Lower lobe of right lung (tissue), 2 donors: ENCODE data around the gene NRP1. TPM values are rescaled to one million over a fixed set of nuclear protein-coding genes. Genes with fewer than 3 reads are reported as not detected.
A peak's percentile ranks its signal among the peaks of the same experiment; 100 is the strongest.

ENCODE experiments used
- ATAC-seq, 2 donors: fragments of 200-7000 bp; cut with Tn5 transposase; one replicate each; pipeline ENCODE4 v1.9.1; 2020 to 2022; ENCODE audit warnings: mild to moderate bottlenecking in 2 of 2, moderate library complexity in 2 of 2
- DNase-seq: peaks from one replicate; pipeline ENCODE4 v3.0.0-alpha.2; 2020
- H3K27ac ChIP-seq: fragments of 200-600 bp; one replicate; pipeline ENCODE4 v1.8.0; 2022
- H3K27me3 ChIP-seq: fragments of 200-600 bp; one replicate; pipeline ENCODE4 v1.8.0; 2022; ENCODE audit warnings: low read depth
- H3K36me3 ChIP-seq: fragments of 200-600 bp; one replicate; pipeline ENCODE4 v1.8.0; 2022; ENCODE audit warnings: mild to moderate bottlenecking
- H3K4me1 ChIP-seq: fragments of 200-600 bp; one replicate; pipeline ENCODE4 v1.8.0; 2022
- H3K4me3 ChIP-seq: fragments of 200-600 bp; one replicate; pipeline ENCODE4 v1.8.0; 2022; ENCODE audit warnings: mild to moderate bottlenecking
- H3K9me3 ChIP-seq: fragments of 200-600 bp; one replicate; pipeline ENCODE4 v1.8.0; 2022
- intact Hi-C: fragments of 100-400 bp; cut with DNase I; formaldehyde crosslinking; loops from one replicate; pipeline ENCODE4 v1.11.0; 2022
- total RNA-seq: library from RNA; stranded (reverse); fragmentation: NEBNext Ultra II Directional; extraction: Animal tissue kit (Norgen Biotek cat#: 25700); gene quantifications from one replicate; pipeline ENCODE4 v1.2.1, GENCODE V29; 2021
- TF ChIP-seq, protein P1 (sequence below): fragments of 200-600 bp; IDR thresholded peaks from one replicate; pipeline ENCODE4 v1.8.0; 2022; ENCODE audit warnings: antibody characterized with exemption, mild to moderate bottlenecking
- donor health status: DM: no; HTN: yes; CAD: no; lungs with severe emphysema.

The NRP1 gene
- total RNA-seq, 1 donor from 2014 or later, result 127 TPM

DNA sequence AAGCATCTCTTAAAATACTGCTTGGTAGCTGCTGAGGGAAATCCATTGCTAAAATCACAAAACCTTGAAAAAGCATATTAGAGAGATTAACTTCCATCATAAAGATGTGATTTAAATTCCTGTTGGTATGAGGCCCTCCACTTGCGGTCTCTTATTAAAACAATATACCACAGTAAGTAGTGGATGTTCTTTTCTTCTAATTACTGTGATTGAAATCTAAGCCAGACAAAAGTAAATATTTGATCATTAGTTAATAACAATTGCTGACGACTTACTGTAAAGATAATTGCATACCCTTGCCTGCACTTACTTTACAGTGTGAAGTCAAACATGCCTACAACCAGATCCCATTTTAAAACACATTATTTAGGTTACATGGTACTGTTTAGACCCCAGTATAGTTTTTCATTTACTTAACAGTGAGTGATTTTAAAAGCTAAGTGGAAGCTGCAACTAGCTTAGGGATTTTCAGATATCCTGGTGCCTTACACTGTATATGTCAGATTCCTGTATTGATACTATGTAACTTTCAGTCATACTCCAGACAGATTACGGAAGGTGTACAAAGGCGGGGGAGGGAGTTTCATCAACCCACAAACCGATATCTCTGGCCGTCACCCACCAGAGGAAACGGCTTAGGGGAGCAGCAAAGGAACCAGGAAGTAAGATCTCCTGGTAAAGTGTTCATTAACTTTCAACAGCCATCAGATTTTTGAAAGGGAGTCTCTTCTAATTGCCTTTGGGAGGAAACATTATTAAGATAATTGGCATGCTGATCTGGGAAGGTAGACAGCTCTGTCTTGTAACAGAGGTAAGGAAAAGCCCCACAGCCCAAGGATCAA lies 986 bp downstream of the NRP1 start:
- Histone ChIP-seq H3K27ac (peak overlapping the region; percentile 93), H3K36me3 (peaks cover 14% of the 10 kb centered on the region), H3K9me3 (no peaks in the 10 kb centered on the region), H3K4me3 (peak overlapping the region; percentile 79), H3K4me1 (peaks cover 44% of the 10 kb centered on the region), H3K27me3 (no peaks in the 10 kb centered on the region)
- TF ChIP-seq, protein P1, sequence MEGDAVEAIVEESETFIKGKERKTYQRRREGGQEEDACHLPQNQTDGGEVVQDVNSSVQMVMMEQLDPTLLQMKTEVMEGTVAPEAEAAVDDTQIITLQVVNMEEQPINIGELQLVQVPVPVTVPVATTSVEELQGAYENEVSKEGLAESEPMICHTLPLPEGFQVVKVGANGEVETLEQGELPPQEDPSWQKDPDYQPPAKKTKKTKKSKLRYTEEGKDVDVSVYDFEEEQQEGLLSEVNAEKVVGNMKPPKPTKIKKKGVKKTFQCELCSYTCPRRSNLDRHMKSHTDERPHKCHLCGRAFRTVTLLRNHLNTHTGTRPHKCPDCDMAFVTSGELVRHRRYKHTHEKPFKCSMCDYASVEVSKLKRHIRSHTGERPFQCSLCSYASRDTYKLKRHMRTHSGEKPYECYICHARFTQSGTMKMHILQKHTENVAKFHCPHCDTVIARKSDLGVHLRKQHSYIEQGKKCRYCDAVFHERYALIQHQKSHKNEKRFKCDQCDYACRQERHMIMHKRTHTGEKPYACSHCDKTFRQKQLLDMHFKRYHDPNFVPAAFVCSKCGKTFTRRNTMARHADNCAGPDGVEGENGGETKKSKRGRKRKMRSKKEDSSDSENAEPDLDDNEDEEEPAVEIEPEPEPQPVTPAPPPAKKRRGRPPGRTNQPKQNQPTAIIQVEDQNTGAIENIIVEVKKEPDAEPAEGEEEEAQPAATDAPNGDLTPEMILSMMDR, result no peak
- ATAC-seq (peak in 1 of 2 donors; percentile 5), DNase-seq (no peak)
- intact Hi-C loops, result loop anchor here (5.0 kb wide), 1 partner anchor 1304 kb away; no protein-coding TSS in a partner anchor

DNA sequence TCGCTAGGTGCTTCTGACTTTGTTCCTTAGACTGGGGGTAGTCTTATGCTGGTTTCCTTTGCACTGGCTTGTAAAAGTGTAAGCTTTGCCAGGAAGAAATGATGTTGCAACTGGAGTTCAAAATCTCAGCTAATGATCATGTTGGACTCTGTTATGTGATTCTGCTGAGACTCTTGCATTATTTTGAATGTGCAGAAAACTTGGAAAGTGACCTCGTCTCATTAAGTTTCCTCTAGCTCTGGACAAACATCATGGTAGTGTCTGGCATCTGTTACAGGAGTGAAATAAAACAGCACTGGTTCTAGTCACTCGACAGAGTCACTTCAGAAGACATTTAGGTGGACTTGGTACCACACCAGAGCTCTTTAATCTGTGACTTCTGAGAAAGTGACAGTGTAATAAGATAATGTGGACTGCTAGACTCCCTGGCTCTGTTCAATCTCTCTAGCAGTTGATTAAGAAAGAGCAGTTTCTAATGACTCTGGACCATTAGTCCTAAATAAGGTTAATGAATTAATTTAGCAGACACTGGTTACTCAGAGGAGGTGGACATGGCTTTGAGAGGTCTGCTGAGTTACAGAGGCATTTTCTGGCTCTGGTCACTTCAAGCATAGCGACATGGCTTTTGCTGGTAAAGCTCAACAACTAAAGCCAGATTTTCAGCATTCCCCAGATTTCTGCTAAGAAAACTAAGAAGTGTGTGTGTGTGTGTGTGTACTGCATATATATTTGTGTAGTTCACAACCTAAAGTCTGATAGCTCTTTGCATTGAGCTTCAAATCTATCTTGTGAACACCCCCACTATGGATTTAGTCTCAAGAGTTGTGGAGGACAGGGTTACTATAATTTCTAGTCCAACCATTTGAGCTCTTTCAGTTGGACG lies 2.0 kb downstream of the NRP1 start:
- intact Hi-C loops, result loop anchor here (5.0 kb wide), 1 partner anchor 1305 kb away; no protein-coding TSS in a partner anchor
- ATAC-seq, result no peak
- Histone ChIP-seq H3K9me3 (no peaks in the 10 kb centered on the region), H3K27me3 (no peaks in the 10 kb centered on the region), H3K4me1 (peaks cover 55% of the 10 kb centered on the region), H3K4me3 (peak overlapping the region; percentile 79), H3K27ac (peak overlapping the region; percentile 93), H3K36me3 (peaks cover 14% of the 10 kb centered on the region)
- no peak for DNase-seq
- TF ChIP-seq, protein P1, result no peak

DNA sequence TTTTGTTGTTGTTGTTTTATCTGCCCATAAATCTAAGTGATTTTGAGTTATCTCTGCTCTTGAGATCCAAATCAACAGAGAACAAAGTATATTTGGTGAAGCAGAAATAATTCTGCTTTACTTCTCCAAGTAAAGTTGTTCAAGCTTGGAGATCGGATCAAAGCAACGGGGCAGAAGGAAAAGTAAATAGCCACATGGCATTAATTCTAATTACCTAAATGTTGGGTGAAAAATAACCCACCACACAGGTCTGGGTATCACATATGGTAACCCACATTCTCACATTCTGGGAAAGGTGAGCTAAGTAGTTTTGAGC lies 3.1 kb downstream of the NRP1 start:
- Histone ChIP-seq H3K27ac (peak overlapping the region; percentile 48), H3K4me1 (peaks cover 54% of the 10 kb centered on the region), H3K36me3 (peaks cover 14% of the 10 kb centered on the region), H3K9me3 (no peaks in the 10 kb centered on the region), H3K4me3 (peak overlapping the region; percentile 79), H3K27me3 (no peaks in the 10 kb centered on the region)
- TF ChIP-seq, protein P1, result no peak
- DNase-seq, result no peak
- no peak for ATAC-seq
- intact Hi-C loops, result loop anchor here (5.0 kb wide), 1 partner anchor 1306 kb away; no protein-coding TSS in a partner anchor

DNA sequence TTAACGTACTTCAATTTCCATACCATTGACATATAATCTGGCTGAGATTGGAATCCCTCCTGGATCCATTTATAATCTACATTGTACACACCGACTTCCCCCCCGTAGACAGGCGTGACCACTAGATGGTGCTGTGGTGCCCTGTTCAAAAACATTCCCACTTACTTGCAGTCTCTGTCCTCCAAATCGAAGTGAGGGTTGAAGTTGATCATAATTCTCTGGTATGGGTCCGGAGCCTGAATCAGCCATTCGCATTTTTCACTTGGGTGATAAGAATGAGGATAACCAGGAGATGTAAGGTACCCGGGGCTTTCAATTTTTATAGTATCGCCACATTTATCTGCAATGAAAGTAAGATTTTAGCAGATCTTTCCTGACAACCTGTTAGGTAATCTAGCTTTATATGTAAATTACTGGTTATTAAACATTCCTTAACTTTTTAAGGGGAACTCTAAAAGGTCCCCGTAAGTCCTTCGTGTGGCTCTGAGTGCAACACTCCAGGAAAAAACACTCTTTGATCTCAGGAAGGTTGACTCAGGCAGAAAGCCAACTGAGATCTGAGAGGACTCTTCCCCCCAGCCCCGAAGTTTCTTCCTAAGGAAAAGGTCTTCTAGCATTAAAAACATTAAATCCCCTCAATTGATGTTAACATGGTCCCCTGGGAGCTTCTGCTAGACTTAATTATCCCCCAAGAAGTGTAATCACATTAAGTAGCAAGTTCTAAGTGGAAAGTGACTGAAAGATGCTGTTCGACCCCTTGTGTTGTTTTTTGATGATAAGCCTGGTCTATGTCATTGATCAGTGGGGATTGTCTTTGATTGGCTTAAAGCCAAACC lies 3.7 kb downstream of the NRP1 start:
- ATAC-seq (peak; percentile 55 to 62), DNase-seq (peak; percentile 77)
- H3K4me1 ChIP-seq, result peaks cover 54% of the 10 kb centered on the region
- H3K4me3 ChIP-seq, result peak overlapping the region; percentile 79
- TF ChIP-seq, protein P1, result peak; percentile 90
- H3K9me3 ChIP-seq, result no peaks in the 10 kb centered on the region
- peaks cover 14% of the 10 kb centered on the region for H3K36me3 ChIP-seq
- intact Hi-C loops, result loop anchor here (5.0 kb wide), 1 partner anchor 1307 kb away; no protein-coding TSS in a partner anchor
- H3K27ac ChIP-seq, result peak overlapping the region; percentile 48
- no peaks in the 10 kb centered on the region for H3K27me3 ChIP-seq

DNA sequence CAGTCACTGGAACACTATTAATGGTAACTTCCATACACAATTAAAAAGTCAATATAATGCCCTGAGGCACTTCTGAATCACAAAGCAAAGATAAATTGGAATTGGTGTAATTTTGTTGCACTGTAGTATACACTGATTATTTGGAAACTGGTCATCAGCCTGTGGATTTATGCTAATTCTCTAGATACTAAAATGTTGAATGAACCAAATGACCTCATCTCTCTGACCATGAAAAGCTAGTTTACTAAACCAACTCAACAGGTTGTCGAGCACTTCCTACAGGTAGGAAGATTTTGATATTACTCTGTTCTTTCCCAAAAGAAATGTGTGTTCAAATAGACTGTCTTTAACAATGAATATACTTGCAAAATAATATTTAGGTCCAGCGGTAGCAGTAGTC lies 5.3 kb downstream of the NRP1 start:
- intact Hi-C loops, result no loop called here
- no peaks in the 10 kb centered on the region for H3K9me3 ChIP-seq
- peak overlapping the region; percentile 79 for H3K4me3 ChIP-seq
- H3K4me1 ChIP-seq, result peaks cover 53% of the 10 kb centered on the region
- DNase-seq (no peak), ATAC-seq (no peak)
- H3K27me3 ChIP-seq, result no peaks in the 10 kb centered on the region
- H3K36me3 ChIP-seq, result peaks cover 17% of the 10 kb centered on the region
- no peak overlapping the region for H3K27ac ChIP-seq
- TF ChIP-seq, protein P1, result no peak
